ENCODE data around the gene PPP2R5D. TPM values are rescaled to one million over a fixed set of nuclear protein-coding genes. Genes with fewer than 3 reads are reported as not detected.

PPP2R5D gene
- total and polyA plus RNA-seq, 9 of the 15 experiments (the other 6 are each of a cell fraction or from before 2014, with no cell fraction given) = 1.3 to 96.1 (median 38.4) TPM

- TF ChIP-seq TAF9B (IDR thresholded peaks at IDR 0.05; ENCODE audit: partially characterized antibody) (no peak), NFRKB (IDR thresholded peaks at IDR 0.05; ENCODE audit: low read depth) (0 out of 2 replicates have a peak, but pooled peaks have one; percentile 5), THRAP3 (IDR thresholded peaks at IDR 0.05; ENCODE audit: borderline replicate concordance) (no peak), RAD51 (IDR thresholded peaks at IDR 0.05; ENCODE audit: borderline replicate concordance, low read depth) (0 out of 2 replicates have a peak, but pooled peaks have one; percentile 0), SNIP1 (IDR thresholded peaks at IDR 0.05; ENCODE audit: low read depth) (no peak), BHLHE40 (IDR thresholded peaks at IDR 0.05; ENCODE audit: low read length) (no peak), MCM3 (IDR thresholded peaks at IDR 0.05) (no peak), HDAC2 (IDR thresholded peaks at IDR 0.05) (0 out of 2 replicates have a peak, but pooled peaks have one; percentile 1), ZNF76 (CRISPR knock-in tag; IDR thresholded peaks at IDR 0.05; ENCODE audit: borderline replicate concordance) (0 out of 2 replicates have a peak, but pooled peaks have one; percentile 19), HNRNPK (IDR thresholded peaks at IDR 0.05; ENCODE audit: low read depth, low read length, poor library complexity, severe bottlenecking) (no peak), ZNF766 (CRISPR knock-in tag; conservative IDR thresholded peaks at IDR 0.05) (no peak), ZNF511 (CRISPR knock-in tag; IDR thresholded peaks at IDR 0.05) (0 out of 2 replicates have a peak, but pooled peaks have one; percentile 46), ZNF696 (CRISPR knock-in tag; conservative IDR thresholded peaks at IDR 0.05) (no peak), ZNF408 (CRISPR knock-in tag; IDR thresholded peaks at IDR 0.05; ENCODE audit: low read depth) (no peak), ETS2 (tag; IDR thresholded peaks at IDR 0.05; ENCODE audit: borderline replicate concordance, poor library complexity, severe bottlenecking) (no peak), DMBX1 (CRISPR knock-in tag; IDR thresholded peaks at IDR 0.05; ENCODE audit: borderline replicate concordance) (no peak), MBD1 (CRISPR knock-in tag; IDR thresholded peaks at IDR 0.05) (no peak)
- TF ChIP-seq, protein P1, sequence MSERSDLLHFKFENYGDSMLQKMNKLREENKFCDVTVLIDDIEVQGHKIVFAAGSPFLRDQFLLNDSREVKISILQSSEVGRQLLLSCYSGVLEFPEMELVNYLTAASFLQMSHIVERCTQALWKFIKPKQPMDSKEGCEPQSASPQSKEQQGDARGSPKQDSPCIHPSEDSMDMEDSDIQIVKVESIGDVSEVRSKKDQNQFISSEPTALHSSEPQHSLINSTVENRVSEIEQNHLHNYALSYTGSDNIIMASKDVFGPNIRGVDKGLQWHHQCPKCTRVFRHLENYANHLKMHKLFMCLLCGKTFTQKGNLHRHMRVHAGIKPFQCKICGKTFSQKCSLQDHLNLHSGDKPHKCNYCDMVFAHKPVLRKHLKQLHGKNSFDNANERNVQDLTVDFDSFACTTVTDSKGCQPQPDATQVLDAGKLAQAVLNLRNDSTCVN (CRISPR knock-in tag; IDR thresholded peaks at IDR 0.05) = no peak
- TF ChIP-seq, protein P2, sequence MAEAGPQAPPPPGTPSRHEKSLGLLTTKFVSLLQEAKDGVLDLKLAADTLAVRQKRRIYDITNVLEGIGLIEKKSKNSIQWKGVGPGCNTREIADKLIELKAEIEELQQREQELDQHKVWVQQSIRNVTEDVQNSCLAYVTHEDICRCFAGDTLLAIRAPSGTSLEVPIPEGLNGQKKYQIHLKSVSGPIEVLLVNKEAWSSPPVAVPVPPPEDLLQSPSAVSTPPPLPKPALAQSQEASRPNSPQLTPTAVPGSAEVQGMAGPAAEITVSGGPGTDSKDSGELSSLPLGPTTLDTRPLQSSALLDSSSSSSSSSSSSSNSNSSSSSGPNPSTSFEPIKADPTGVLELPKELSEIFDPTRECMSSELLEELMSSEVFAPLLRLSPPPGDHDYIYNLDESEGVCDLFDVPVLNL (CRISPR knock-in tag; IDR thresholded peaks at IDR 0.05; ENCODE audit: low read depth) = no peak
- TF ChIP-seq, protein P3, sequence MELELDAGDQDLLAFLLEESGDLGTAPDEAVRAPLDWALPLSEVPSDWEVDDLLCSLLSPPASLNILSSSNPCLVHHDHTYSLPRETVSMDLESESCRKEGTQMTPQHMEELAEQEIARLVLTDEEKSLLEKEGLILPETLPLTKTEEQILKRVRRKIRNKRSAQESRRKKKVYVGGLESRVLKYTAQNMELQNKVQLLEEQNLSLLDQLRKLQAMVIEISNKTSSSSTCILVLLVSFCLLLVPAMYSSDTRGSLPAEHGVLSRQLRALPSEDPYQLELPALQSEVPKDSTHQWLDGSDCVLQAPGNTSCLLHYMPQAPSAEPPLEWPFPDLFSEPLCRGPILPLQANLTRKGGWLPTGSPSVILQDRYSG (tag; conservative IDR thresholded peaks at IDR 0.05; ENCODE audit: low read depth) = 0 out of 2 replicates have a peak, but pooled peaks have one; percentile 13
- TF ChIP-seq, protein P4, sequence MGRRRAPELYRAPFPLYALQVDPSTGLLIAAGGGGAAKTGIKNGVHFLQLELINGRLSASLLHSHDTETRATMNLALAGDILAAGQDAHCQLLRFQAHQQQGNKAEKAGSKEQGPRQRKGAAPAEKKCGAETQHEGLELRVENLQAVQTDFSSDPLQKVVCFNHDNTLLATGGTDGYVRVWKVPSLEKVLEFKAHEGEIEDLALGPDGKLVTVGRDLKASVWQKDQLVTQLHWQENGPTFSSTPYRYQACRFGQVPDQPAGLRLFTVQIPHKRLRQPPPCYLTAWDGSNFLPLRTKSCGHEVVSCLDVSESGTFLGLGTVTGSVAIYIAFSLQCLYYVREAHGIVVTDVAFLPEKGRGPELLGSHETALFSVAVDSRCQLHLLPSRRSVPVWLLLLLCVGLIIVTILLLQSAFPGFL (CRISPR knock-in tag; IDR thresholded peaks at IDR 0.05) = peak; percentile 69; the same call in 1 of the 2 replicates
Observed at GRCh38 chr6:42979523-42980177, 4.7 kb upstream of the PPP2R5D start (continued).

Measured in K562 (cell line).